Measurements from ENCODE around the gene CASP1.
"Not testable (repeated sequence)": the region's sequence is repeated elsewhere in the genome, so short reads cannot be mapped to it uniquely, and the experiment has no call there.

GRCh38 chr11:105080171-105080906, 45.4 kb upstream of the CASP1 start:
- TF ChIP-seq POLR2A (IDR thresholded peaks at IDR 0.05; ENCODE audit: low read depth, low read length); POLR2AphosphoS5 (IDR thresholded peaks at IDR 0.05; ENCODE audit: low read depth, low read length); TAF1 (IDR thresholded peaks at IDR 0.05; ENCODE audit: borderline replicate concordance, low read depth, low read length): not testable (repeated sequence)

Data from GM12892 (cell line).